HG03432 (cell line): ENCODE results near the gene PADI1.

ENCODE experiments used
- ATAC-seq: cut with Tn5 transposase; IDR thresholded peaks from one replicate; pipeline ENCODE4 v1.9.1; 2021; ENCODE audit warnings: mild to moderate bottlenecking, moderate library complexity; ENCODE audit not compliant: unreplicated experiment

The PADI1 gene

GRCh38 chr1:17204546-17205440 is at the start of gene PADI1:
Gene PADI1, plus strand, starts transcription at chr1:17205128. Its CDS starts 90 bp downstream, at chr1:17205218.
- no peak for ATAC-seq

- ATAC-seq = no peak
Measured at GRCh38 chr1:17155257-17155920, 49.5 kb upstream of the PADI1 start.

DNA sequence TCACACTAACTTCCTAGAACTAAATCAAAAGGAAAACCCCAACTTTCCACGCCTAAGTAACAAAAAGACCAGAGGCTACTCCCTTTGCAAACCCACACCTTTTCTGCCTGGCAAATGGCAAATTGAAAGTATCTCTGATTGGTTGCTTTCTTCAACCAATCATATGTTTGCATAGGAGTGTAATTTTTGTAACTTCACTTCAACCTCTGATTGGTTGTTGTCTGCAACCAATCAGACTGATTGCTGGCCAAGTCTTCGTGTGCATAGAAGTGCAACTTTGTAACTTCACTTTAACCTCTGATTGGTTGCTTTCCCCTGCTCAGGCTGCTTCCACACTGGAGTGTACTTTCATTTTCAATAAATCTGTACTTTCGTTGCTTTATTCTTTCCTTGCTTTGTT is 48.8 kb upstream of the PADI1 start:
- ATAC-seq = no peak

DNA sequence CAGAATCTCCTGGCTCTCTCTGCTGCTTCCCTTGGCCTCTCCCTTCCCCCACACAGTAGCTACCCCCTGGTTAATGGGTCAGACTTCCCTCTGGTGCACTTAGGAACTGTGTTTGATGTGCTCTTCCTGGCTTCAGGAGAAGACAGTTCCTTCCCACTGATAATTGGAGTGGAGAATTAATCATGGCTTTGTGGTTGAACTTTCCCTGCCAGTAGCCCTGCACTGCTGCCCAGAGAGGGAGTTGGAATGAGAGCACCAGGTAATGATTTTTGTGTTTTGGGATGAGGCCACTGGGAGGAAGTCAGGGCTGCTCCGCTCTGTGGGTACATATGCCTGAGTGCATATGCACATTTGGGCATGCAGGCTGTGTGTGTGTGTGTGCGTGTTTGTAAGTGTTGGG is 46.0 kb upstream of the PADI1 start:
- ATAC-seq = no peak

DNA sequence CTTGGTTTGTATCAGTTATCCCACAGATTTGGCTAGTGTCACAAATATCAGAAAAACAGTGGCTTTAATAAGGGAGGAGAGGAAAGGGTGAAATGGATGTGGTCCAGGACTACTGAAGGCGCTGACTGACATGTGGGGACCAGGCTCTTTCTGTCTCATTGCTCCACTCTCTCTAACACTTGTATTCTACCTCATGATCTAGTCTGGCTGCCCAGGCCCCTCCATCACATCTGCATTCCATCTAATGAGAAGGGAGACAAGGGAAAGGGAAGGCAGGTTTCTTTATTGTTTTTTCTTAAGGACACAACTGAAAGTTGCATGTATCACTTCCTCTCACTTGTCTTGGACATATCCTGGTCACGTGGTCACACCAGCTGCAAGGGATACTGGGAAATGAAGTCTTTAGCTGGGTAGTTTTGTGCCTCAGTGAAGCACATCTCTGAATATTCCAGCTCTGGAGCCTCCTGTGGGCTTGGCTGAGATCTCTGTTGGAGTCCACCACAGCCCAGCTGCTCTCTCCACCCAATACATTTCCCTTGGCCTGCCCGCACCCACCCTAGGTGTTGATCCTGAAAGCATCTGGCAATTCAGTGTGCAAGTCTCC is 43.7 kb upstream of the PADI1 start:
- ATAC-seq = no peak

- no peak for ATAC-seq
Measured at GRCh38 chr1:17161926-17162800, 42.8 kb upstream of the PADI1 start.

GRCh38 chr1:17162941-17163340 is 42.0 kb upstream of the PADI1 start:
- no peak for ATAC-seq

DNA sequence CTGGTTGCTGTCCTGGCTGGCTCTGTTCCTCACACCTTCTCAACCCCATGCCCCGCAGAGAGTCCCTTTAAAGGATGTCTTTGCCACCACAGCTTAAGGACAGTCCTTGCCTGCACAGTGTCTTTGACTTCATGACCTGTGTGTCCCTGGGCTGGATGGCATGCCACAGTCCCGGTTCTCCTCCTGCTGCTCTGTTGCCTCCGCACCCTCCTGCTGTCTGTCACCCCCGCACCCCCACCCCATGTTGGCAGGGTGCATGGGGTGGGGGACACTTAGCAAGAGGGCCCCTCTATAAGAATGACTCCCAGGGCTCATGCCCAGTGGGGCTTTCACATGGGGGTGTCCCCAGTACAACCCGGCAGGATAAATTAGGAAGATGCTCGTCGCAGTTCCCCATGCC is 41.6 kb upstream of the PADI1 start:
- no peak for ATAC-seq

GRCh38 chr1:17163789-17164666 is 40.9 kb upstream of the PADI1 start:
- ATAC-seq = no peak

DNA sequence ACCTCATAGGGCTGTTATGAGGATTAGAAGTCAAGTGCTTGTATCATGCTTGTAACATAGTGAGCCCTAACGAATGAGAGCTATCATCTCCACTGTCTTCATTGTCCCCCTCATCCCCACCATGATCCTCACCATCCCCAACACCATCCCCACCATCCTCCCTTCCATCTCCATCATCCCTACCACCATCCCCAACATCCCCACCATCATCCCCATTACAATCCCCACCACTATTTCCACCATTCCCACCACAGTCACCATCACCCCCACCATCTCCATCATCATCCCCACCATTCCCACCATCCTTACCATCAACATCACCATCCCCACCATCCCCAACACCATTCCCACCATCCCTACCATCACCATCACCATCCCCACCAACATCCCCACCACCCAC is 39.1 kb upstream of the PADI1 start:
- ATAC-seq = no peak

GRCh38 chr1:17167041-17167785 is 37.7 kb upstream of the PADI1 start:
- no peak for ATAC-seq

GRCh38 chr1:17167786-17168090 is 37.2 kb upstream of the PADI1 start:
- no peak for ATAC-seq

- ATAC-seq = no peak
Measured at GRCh38 chr1:17168091-17168876, 36.6 kb upstream of the PADI1 start.

- no peak for ATAC-seq
Measured at GRCh38 chr1:17170571-17170970, 34.4 kb upstream of the PADI1 start.

GRCh38 chr1:17173217-17173616 is 31.7 kb upstream of the PADI1 start:
- no peak for ATAC-seq

DNA sequence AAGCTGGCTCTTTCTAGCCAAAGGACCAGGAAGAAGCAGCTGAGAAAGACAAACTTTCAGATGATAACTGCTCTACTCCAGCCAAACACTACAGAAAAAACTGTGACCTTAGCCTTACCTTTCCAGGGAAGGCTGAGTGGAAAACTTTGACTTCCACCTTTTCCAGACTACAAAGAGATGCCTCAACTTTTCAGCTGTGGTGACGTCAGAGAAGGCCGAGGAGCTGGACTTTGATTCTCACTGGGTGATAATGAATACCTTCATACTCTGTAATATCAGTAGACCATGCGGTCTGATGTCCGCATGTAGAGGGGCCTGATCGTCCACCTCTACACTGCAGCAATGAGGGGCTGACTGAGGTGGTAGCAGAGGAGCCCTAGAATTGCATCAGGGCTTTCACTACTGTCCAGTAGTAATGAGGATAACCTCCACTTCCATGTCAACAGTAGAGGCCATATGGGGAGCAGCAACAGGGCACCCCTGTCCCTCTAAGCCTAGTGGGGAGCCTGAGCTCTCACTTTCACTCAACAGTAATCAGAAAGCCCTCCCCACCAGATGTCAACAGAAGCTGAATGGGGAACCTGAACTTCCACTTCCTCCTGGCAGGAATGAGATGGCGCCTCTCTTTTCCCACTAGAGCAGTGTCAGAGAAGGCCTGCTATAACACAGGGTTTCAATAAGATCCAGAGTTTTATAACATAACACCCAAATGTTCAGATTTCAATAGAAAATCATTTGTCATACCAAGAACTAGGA is 28.4 kb upstream of the PADI1 start:
- no peak for ATAC-seq

- no peak for ATAC-seq
Measured at GRCh38 chr1:17177651-17178050, 27.3 kb upstream of the PADI1 start.
